Inflammatory macrophage treated with lipopolysaccharide for 4 hours (primary cell): ENCODE measurements around the gene SYF2.

ENCODE experiments used
- DNase-seq: peaks from one replicate; pipeline ENCODE4 v3.0.0-alpha.2; 2020

Gene SYF2

DNA sequence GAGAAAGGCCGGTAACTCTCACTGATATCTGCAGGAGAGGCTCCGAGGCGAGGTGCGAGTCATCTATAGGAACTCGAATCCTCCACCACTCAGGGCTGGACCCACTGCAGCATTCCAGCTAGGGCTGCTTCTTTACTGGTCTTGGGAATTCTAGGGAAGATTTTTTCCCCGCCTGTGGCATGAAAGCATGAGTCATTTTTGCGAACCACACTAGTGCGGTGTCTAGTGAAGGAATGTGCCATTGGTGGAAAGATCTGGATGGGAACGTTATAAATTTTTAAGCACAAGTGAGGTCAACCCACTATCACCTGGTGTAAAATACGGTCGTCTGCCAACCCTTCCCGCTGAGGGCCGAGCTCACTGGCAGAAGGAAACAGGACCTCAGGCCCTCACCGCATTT, 49.7 kb downstream of the SYF2 start:
- DNase-seq: no peak

GRCh38 chr1:25180996-25181395, 51.3 kb downstream of the SYF2 start:
- DNase-seq: no peak

DNA sequence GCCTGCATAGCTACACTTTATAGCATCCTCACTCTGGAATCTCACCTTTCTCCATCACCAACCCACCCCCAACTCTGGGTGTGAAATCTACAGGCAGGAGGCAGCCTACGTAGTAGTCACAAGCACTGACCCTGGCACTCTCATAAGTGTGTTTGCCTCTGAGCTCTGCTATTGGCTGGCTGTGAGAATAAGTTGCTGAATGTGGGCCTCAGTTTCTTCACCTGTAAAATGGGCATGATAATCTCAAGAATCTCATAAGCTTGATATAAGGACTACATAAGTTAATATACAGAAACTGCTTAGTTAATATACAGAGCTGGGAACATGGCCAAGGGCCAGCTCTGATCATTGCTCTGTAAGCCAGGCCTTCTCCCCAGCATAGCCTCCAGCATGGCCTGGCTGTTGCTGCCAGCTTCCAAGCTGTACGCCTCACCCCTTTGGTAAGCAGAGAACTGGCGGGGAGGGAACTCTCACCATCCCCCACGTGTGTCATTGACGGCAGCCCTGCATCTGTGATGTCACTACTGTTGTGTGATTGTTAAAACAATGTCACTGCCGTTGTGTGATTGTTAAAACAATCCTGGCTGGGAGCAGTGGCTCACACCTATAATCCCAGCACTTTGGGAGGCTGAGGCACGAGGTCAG, 53.3 kb downstream of the SYF2 start:
- DNase-seq: no peak

DNA sequence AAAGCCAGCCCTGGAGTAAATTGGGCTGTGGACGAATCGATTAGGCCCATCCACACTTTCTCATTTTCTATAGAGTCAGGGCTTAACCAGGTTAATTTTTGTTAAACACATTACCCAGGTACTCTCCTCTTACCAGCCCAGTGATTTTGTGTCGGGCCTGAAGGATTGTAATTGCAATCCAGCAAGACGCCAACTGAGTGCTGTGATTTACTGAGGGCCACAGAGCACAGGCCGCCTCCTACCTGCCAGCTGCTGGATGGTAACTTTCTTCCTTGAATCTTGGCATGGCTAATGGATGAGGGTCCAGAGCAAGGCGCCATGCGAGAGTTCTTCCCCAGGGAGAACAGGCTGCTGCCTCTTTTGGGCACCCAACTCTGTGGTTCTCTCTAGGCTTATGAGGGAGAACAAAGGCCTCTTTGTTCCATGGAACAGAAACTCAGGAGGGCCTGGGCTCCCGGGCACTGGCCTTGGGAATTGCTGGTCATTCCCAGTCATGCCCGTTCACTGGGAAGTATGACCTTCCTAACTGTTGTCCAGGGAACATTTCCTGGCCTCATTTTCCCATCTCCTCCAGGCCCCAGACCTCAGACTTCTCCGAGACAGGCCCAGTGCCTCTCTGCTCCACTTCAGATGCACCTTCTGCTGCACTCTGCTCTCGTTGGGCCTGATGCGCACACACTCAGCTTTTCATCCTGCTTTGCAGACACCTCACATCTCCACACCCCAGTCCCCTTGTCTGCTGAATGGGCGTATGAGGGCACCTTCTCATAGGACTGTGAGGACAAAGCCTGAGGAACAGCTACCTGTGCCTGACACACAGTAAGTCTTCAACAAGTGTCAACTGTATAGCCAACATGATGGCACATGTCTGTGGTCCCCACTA, 57.3 kb downstream of the SYF2 start:
- no peak for DNase-seq

- DNase-seq: no peak
Observed at GRCh38 chr1:25174363-25174729, 58.0 kb downstream of the SYF2 start.

DNA sequence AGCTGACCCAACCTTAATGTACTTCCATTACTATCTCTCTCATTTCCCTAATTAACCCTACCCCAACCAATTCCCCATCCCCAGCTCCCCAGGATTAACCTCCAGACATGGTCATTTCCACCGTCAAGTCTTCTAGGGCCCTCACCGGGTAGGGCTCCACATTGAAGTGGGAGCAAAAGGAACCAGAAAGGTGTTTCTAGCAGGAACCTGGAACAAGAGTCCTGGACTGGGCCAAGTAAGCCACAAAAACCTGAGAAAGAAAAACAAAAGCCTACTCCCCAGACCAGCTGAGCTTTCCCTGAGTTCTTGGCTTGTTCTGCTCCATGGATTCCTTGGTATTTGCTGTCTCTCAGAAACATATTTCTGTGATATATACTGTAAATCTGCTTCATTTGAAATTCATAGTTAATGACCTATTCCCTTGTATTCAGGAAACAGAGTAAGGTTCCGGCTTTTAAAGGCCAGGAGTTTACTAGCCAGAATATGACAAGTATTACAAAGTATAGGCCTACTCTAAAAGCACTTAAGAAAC, 58.4 kb downstream of the SYF2 start:
- no peak for DNase-seq
